Body of pancreas (tissue), 4 donors: ENCODE data around the gene SOCS6.

Experiments used
- CTCF ChIP-seq, 7 experiments: fragments of 450-650 bp in 4 of 7; fragments of 200-600 bp in 3 of 7; sonication (generic) in 3 of 7; IDR thresholded peaks; one replicate each; pipeline ENCODE4 v1.5.1; 2016 to 2019; ENCODE audit warnings: antibody characterized with exemption in 7 of 7
- POLR2A ChIP-seq, 3 donors: fragments of 450-650 bp; IDR thresholded peaks; one replicate each; pipeline ENCODE4 v1.6.1; 2016; ENCODE audit warnings: antibody characterized with exemption in 3 of 3, mild to moderate bottlenecking in 2 of 3

GRCh38 chr18:70339915-70340314 lies 51.1 kb downstream of the SOCS6 start:
- TF ChIP-seq CTCF (IDR thresholded peaks at IDR 0.05) (no peak), POLR2A (IDR thresholded peaks at IDR 0.05) (no peak)
